Trophoblast cell (in vitro differentiated cells and primary cell): ENCODE data around the gene ITSN2.

Experiments
- DNase-seq, 2 donors: peaks; one replicate each; pipeline ENCODE4 v3.0.0-alpha.2; 2016
- H2AFZ ChIP-seq: 2 replicates; pipeline ENCODE4 v1.6.1; 2013; ENCODE audit warnings: low read length, moderate library complexity, mild to moderate bottlenecking; ENCODE audit not compliant: insufficient read depth, poor library complexity
- H2AK5ac ChIP-seq: 2 replicates; pipeline ENCODE4 v1.6.1; 2013; ENCODE audit warnings: mild to moderate bottlenecking, low read length
- H2BK120ac ChIP-seq: 2 replicates; pipeline ENCODE4 v1.6.1; 2013; ENCODE audit warnings: low read length, mild to moderate bottlenecking, moderate library complexity; ENCODE audit not compliant: insufficient read depth, poor library complexity
- H2BK12ac ChIP-seq: 2 replicates; pipeline ENCODE4 v1.6.1; 2013; ENCODE audit warnings: mild to moderate bottlenecking, low read length, moderate library complexity
- H2BK5ac ChIP-seq: 2 replicates; pipeline ENCODE4 v1.6.1; 2013; ENCODE audit warnings: low read length, low read depth, moderate library complexity, mild to moderate bottlenecking; ENCODE audit not compliant: poor library complexity
- H3K14ac ChIP-seq: 2 replicates; pipeline ENCODE4 v1.6.1; 2013; ENCODE audit warnings: mild to moderate bottlenecking, low read length
- H3K18ac ChIP-seq: 2 replicates; pipeline ENCODE4 v1.6.1; 2013; ENCODE audit warnings: mild to moderate bottlenecking, low read length
- H3K23ac ChIP-seq: 2 replicates; pipeline ENCODE4 v1.6.1; 2013; ENCODE audit warnings: low read length
- H3K27ac ChIP-seq: 2 replicates; pipeline ENCODE4 v1.5.1; 2013; ENCODE audit warnings: low read depth, mild to moderate bottlenecking, inconsistent platforms, low read length, moderate library complexity
- H3K27me3 ChIP-seq: 2 replicates; pipeline ENCODE4 v1.6.1; 2013; ENCODE audit warnings: inconsistent platforms, mild to moderate bottlenecking, low read length, moderate library complexity; ENCODE audit not compliant: insufficient read depth
- H3K36me3 ChIP-seq, 2 experiments: 1 replicate in 1 of 2; 2 replicates in 1 of 2; pipeline ENCODE4 v1.6.1; 2013; ENCODE audit warnings: low read length in 2 of 2, mild to moderate bottlenecking in 2 of 2, moderate library complexity in 1 of 2; ENCODE audit not compliant: insufficient read depth in 2 of 2, control insufficient read depth in 1 of 2
- H3K4ac ChIP-seq: 2 replicates; pipeline ENCODE4 v1.6.1; 2013; ENCODE audit warnings: low read depth, mild to moderate bottlenecking, low read length, moderate library complexity
- H3K4me1 ChIP-seq, 2 experiments: 1 replicate in 1 of 2; 2 replicates in 1 of 2; pipeline ENCODE4 v1.6.1; 2013; ENCODE audit warnings: low read length in 2 of 2, mild to moderate bottlenecking in 2 of 2, moderate library complexity in 1 of 2; ENCODE audit not compliant: insufficient read depth in 2 of 2, control insufficient read depth in 1 of 2
- H3K4me2 ChIP-seq: 2 replicates; pipeline ENCODE4 v1.6.1; 2013; ENCODE audit warnings: inconsistent platforms, mild to moderate bottlenecking, low read length, moderate library complexity
- H3K4me3 ChIP-seq: 2 replicates; pipeline ENCODE4 v1.5.1; 2013; ENCODE audit warnings: mild to moderate bottlenecking, low read depth, low read length, inconsistent platforms
- H3K79me1 ChIP-seq: one replicate; pipeline ENCODE4 v1.6.1; 2013; ENCODE audit warnings: low read length
- H3K79me2 ChIP-seq: 2 replicates; pipeline ENCODE4 v1.6.1; 2013; ENCODE audit warnings: low read length, mild to moderate bottlenecking; ENCODE audit not compliant: control insufficient read depth, insufficient read depth, poor library complexity
- H3K9ac ChIP-seq: 2 replicates; pipeline ENCODE4 v1.6.1; 2013; ENCODE audit warnings: mild to moderate bottlenecking, low read length
- H3K9me3 ChIP-seq: 2 replicates; pipeline ENCODE4 v1.6.1; 2013; ENCODE audit warnings: low read depth, mild to moderate bottlenecking, control low read depth, inconsistent platforms, low read length; ENCODE audit not compliant: insufficient read depth
- H4K12ac ChIP-seq: 2 replicates; pipeline ENCODE4 v1.6.1; 2013; ENCODE audit warnings: low read depth, mild to moderate bottlenecking, low read length, moderate library complexity
- H4K8ac ChIP-seq: 2 replicates; pipeline ENCODE4 v1.6.1; 2013; ENCODE audit warnings: low read depth, mild to moderate bottlenecking, low read length, moderate library complexity
- H4K91ac ChIP-seq: one replicate; pipeline ENCODE4 v1.6.1; 2013; ENCODE audit warnings: low read depth, mild to moderate bottlenecking, low read length, moderate library complexity
- WGBS: extraction: QIAGEN DNeasy Blood & Tissue Kit; methylation state at CpG from one replicate; pipeline ENCODE4 v1.1.7; 2013; ENCODE audit warnings: missing lambda C conversion rate; ENCODE audit not compliant: insufficient read length, insufficient coverage; ENCODE audit errors: extremely low coverage; 5-methylcytosine and 5-hydroxymethylcytosine counted together

The ITSN2 gene

GRCh38 chr2:24329700-24330099 is 30.6 kb downstream of the ITSN2 start:
- Histone ChIP-seq H3K27me3 (no peaks in the 10 kb centered on the region), H3K4me1 (no peaks in the 10 kb centered on the region), H4K91ac (no peak overlapping the region), H3K23ac (no peak overlapping the region), H3K14ac (no peak overlapping the region), H2AFZ (no peak overlapping the region), H3K18ac (no peak overlapping the region), H2BK5ac (no peak overlapping the region), H2AK5ac (no peak overlapping the region), H4K8ac (no peak overlapping the region), H3K79me2 (no peaks in the 10 kb centered on the region), H3K4me2 (no peak overlapping the region), H3K9me3 (no peaks in the 10 kb centered on the region), H2BK12ac (no peak overlapping the region), H3K36me3 (no peaks in the 10 kb centered on the region), H2BK120ac (no peak overlapping the region), H3K9ac (no peak overlapping the region), H4K12ac (no peak overlapping the region), H3K27ac (no peak overlapping the region), H3K4me3 (no peak overlapping the region), H3K79me1 (no peaks in the 10 kb centered on the region), H3K4ac (no peak overlapping the region)
- DNase-seq, result no peak
- no CpG with 5 or more reads among the region's 2 CpGs for WGBS

DNA sequence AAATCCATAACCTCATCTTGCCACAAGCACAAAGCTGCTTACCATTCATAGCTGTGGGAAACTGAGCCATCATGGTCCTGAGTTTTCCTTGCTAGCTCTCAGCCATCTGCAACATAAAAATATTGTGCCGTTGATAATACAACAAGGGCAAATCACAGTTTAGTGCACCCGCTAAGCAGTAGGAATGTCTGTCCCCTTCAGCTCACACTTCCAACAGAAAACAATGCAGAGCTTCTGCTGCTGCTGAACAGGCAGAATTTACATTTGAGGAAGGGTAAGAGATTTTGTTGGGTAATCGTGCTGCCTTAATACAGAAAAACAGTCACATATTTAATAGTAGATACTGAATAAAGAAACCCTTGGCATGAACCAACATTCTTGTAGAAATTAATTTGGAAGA is 32.3 kb downstream of the ITSN2 start:
- Histone ChIP-seq H3K4me1 (no peaks in the 10 kb centered on the region), H3K9me3 (no peaks in the 10 kb centered on the region), H2BK5ac (no peak overlapping the region), H3K27ac (no peak overlapping the region), H2AK5ac (no peak overlapping the region), H3K9ac (no peak overlapping the region), H3K18ac (no peak overlapping the region), H3K4ac (no peak overlapping the region), H3K4me2 (no peak overlapping the region), H4K91ac (no peak overlapping the region), H2AFZ (no peak overlapping the region), H2BK12ac (no peak overlapping the region), H2BK120ac (no peak overlapping the region), H4K12ac (no peak overlapping the region), H3K4me3 (no peak overlapping the region), H3K23ac (no peak overlapping the region), H3K27me3 (no peaks in the 10 kb centered on the region), H3K14ac (no peak overlapping the region), H4K8ac (no peak overlapping the region), H3K79me1 (no peaks in the 10 kb centered on the region), H3K79me2 (no peaks in the 10 kb centered on the region), H3K36me3 (peaks cover 0 to 2% of the 10 kb centered on the region in 2 experiments)
- no peak for DNase-seq
- no CpG with 5 or more reads among the region's 3 CpGs for WGBS

DNA sequence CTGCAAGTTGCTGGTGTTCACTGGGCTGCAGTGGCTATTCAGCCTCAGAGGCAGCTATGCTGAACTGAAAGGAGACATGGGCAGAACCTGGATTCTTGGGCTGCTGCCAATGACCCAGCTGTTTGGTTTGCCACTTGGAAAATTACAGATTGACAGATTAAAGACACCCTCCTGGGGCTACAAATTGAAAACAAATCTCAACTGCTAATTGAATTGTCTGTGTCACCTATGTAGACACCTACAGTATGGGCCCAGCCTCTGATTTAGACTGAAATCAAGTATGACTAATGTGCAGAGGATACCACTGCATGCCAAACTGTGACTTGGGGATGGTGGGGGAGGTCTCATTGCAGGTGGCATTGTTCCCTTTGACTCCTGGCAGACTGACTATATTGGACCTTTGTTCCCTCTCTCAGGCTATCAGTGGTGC is 42.8 kb downstream of the ITSN2 start:
- Histone ChIP-seq H3K27ac (no peak overlapping the region), H2BK5ac (no peak overlapping the region), H3K9ac (no peak overlapping the region), H3K4ac (no peak overlapping the region), H3K9me3 (no peaks in the 10 kb centered on the region), H3K23ac (no peak overlapping the region), H4K8ac (no peak overlapping the region), H3K18ac (no peak overlapping the region), H4K12ac (no peak overlapping the region), H3K14ac (no peak overlapping the region), H3K36me3 (no peaks in the 10 kb centered on the region), H3K79me1 (no peaks in the 10 kb centered on the region), H3K27me3 (no peaks in the 10 kb centered on the region), H4K91ac (no peak overlapping the region), H2AK5ac (no peak overlapping the region), H2BK12ac (no peak overlapping the region), H2BK120ac (no peak overlapping the region), H3K4me1 (no peaks in the 10 kb centered on the region), H2AFZ (no peak overlapping the region), H3K4me2 (no peak overlapping the region), H3K4me3 (no peak overlapping the region), H3K79me2 (no peaks in the 10 kb centered on the region)
- no peak for DNase-seq

- Histone ChIP-seq H4K8ac (no peak overlapping the region), H3K4me3 (no peak overlapping the region), H4K91ac (no peak overlapping the region), H3K9me3 (no peaks in the 10 kb centered on the region), H3K27me3 (no peaks in the 10 kb centered on the region), H3K14ac (no peak overlapping the region), H3K4me1 (no peaks in the 10 kb centered on the region), H4K12ac (no peak overlapping the region), H2AFZ (no peak overlapping the region), H2AK5ac (no peak overlapping the region), H3K4me2 (no peak overlapping the region), H3K36me3 (no peaks in the 10 kb centered on the region), H3K4ac (no peak overlapping the region), H2BK120ac (no peak overlapping the region), H3K18ac (no peak overlapping the region), H2BK5ac (no peak overlapping the region), H3K23ac (no peak overlapping the region), H3K79me2 (no peaks in the 10 kb centered on the region), H3K79me1 (no peaks in the 10 kb centered on the region), H3K9ac (no peak overlapping the region), H2BK12ac (no peak overlapping the region), H3K27ac (no peak overlapping the region)
- no CpG with 5 or more reads among the region's 3 CpGs for WGBS
- no peak for DNase-seq
Measured at GRCh38 chr2:24315669-24316068, 44.7 kb downstream of the ITSN2 start.
